ENCODE results near the gene AGAP1. TPM values are rescaled to one million over a fixed set of nuclear protein-coding genes. Genes with fewer than 3 reads are reported as not detected.

AGAP1 gene
- total RNA-seq, 1 experiment from 2014 or later = 25.8 TPM

GRCh38 chr2:235575431-235575830 is 81.6 kb downstream of the AGAP1 start:
- H3K23me2 ChIP-seq (ENCODE audit: insufficient read length, low read depth, low read length, poor library complexity, severe bottlenecking) = no peaks in the 10 kb centered on the region
- peaks cover 3 to 4% of the 10 kb centered on the region in 2 experiments; a peak in 4 of 5 replicates for H3K9me3 Mint-ChIP-seq
- H3K36me3 Mint-ChIP-seq (ENCODE audit: insufficient read depth in 1 of 3, low read depth in 3 of 3) = peaks cover 2 to 6% (median 3%) of the 10 kb centered on the region in 3 experiments; a peak in 6 of 7 replicates
- peaks cover 10% of the 10 kb centered on the region; the same call in 1 of the 2 replicates for H3K79me2 ChIP-seq (ENCODE audit: insufficient read depth, low read length)
- no peak overlapping the region for H2BK12ac ChIP-seq (ENCODE audit: insufficient read length, low read depth, low read length)
- H3K79me1 ChIP-seq (ENCODE audit: insufficient read depth, low read depth, low read length, poor library complexity, severe bottlenecking) = no peaks in the 10 kb centered on the region
- H4K20me1 ChIP-seq (ENCODE audit: control insufficient read depth, insufficient read depth, insufficient read length) = no peaks in the 10 kb centered on the region
- H4K5ac ChIP-seq (ENCODE audit: insufficient read length, low read depth, low read length) = no peak overlapping the region
- no peak overlapping the region for H3K27ac Mint-ChIP-seq
- H3K14ac ChIP-seq (ENCODE audit: insufficient read depth, low read length) = no peak overlapping the region
- H3K4me2 ChIP-seq (ENCODE audit: insufficient read depth, insufficient read length, low read length) = no peak overlapping the region
- peaks cover 72 to 78% of the 10 kb centered on the region in 2 experiments for H3K4me1 Mint-ChIP-seq
- no peak overlapping the region for H3K27ac ChIP-seq (ENCODE audit: insufficient read length, low read depth, low read length)
- no peak overlapping the region for H3K4ac ChIP-seq (ENCODE audit: low read depth, low read length)
- H2BK15ac ChIP-seq (ENCODE audit: low read depth, low read length) = no peak overlapping the region
- no peak overlapping the region for H3T11ph ChIP-seq (ENCODE audit: low read length)
- no peak overlapping the region for H2BK5ac ChIP-seq (ENCODE audit: insufficient read length, low read length)
- WGBS (ENCODE audit: extremely low coverage, insufficient read length, low lambda C conversion rate) = no CpG with 5 or more reads among the region's 8 CpGs
- no peak overlapping the region for H2BK120ac ChIP-seq (ENCODE audit: low read depth, low read length, poor library complexity, severe bottlenecking)
- H2BK20ac ChIP-seq (ENCODE audit: low read depth, low read length, poor library complexity, severe bottlenecking) = no peak overlapping the region
- H3K18ac ChIP-seq (ENCODE audit: insufficient read length, low read depth, low read length) = no peak overlapping the region
- H3K9me3 ChIP-seq (ENCODE audit: control insufficient read depth, low read depth, low read length) = no peaks in the 10 kb centered on the region
- H4K91ac ChIP-seq (ENCODE audit: insufficient read length, low read depth, low read length) = no peak overlapping the region
- H3K23ac ChIP-seq (ENCODE audit: insufficient read length, low read depth, low read length) = no peak overlapping the region
- no peak overlapping the region for H2AFZ ChIP-seq (ENCODE audit: low read length)
- peaks cover 4% of the 10 kb centered on the region; the same call in 1 of the 2 replicates for H3K4me1 ChIP-seq (ENCODE audit: insufficient read depth, low read length)
- H3K4me3 Mint-ChIP-seq = no peak overlapping the region
- H3K56ac ChIP-seq (ENCODE audit: insufficient read length, low read depth, low read length) = no peak overlapping the region
- H2AK5ac ChIP-seq (ENCODE audit: insufficient read length, low read length) = no peak overlapping the region
- no peak overlapping the region for H3K9ac ChIP-seq (ENCODE audit: extremely low read depth, insufficient read length, low read length)
- H3K27me3 ChIP-seq (ENCODE audit: insufficient read depth, low read length) = no peaks in the 10 kb centered on the region
- no peak for TF ChIP-seq CTCF (conservative IDR thresholded peaks at IDR 0.05)
- no peak for DNase-seq
- no peak overlapping the region for H4K8ac ChIP-seq (replicated peaks; ENCODE audit: insufficient read length, low read depth, low read length)
- H3K27me3 Mint-ChIP-seq (ENCODE audit: low read depth) = no peaks in the 10 kb centered on the region; the same call in 1 of the 2 replicates

All from H9 (cell line).